ENCODE results near the gene TEKT3.

Gene TEKT3

DNA sequence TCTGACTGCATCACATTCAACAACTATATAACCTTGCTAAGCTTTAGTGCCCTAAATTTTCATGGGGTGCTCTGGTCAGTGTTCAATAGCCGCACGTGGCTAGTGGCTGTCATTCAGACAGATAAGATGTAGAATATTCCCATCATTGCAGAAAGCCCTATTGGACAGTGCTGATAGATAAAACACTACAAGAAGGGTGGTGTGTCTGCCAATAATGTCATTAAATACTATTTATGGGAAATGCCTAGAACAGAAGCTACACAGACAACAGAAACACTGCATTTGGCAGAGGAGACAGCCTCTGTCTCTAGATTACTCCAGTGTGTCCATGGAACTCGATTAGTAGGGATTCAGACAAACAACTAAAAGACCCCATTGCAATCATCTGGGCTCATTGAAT, 47.8 kb downstream of the TEKT3 start:
- no peak for DNase-seq (ENCODE audit: low read depth in 2 of 2)

DNA sequence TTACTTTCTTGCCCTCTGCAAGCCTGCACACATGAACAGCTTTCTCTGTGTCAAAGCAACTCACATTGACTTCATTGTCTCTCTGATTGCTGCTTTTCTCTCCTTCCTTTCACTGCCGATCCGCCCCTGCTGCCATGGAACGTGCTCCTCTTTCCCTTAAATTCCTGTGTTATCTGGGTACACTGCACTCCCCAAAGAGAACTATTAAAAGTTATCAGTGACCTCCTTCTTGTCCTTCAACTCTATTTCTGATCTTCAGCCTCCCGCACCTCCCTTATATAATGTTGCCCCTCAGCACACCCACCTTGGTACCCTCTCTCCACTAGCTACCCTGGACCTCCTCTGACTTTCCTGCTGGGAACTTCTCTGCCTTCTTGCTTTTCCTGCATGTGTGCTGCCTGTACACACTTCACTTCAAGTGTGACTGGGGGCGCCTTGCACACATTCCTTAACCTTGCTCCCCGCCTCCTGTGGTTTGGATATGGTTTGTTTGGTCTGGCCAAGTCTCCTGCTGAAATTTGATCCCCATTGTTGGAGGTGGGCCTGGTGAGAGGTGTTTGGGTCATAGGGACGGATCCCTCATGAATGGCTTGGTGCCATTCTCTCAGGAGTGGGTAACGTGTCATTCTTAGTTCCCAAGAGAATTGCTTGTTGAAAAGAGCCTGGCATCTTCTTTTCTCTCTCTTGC, 49.6 kb downstream of the TEKT3 start:
- DNase-seq (ENCODE audit: low read depth in 2 of 2), result no peak

DNA sequence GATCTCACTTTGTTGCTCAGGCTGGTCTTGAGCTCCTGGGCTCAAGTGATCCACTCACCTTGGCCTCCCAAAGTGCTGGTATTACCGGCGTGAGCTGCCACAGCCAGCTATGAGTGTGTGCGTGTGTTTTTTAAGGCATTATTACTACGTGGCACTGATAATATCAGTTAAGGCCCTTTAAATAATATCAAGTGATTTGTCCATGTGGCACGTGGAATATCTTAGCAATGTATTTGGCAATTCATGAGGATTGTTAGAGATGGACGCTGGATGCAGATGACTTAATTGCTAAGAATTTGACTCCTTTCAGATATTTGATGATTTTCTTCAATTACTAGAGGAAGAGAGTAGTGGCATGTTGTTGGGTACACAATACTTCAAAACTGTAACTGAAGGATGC, 50.8 kb downstream of the TEKT3 start:
- no peak for DNase-seq (ENCODE audit: low read depth in 2 of 2)

DNA sequence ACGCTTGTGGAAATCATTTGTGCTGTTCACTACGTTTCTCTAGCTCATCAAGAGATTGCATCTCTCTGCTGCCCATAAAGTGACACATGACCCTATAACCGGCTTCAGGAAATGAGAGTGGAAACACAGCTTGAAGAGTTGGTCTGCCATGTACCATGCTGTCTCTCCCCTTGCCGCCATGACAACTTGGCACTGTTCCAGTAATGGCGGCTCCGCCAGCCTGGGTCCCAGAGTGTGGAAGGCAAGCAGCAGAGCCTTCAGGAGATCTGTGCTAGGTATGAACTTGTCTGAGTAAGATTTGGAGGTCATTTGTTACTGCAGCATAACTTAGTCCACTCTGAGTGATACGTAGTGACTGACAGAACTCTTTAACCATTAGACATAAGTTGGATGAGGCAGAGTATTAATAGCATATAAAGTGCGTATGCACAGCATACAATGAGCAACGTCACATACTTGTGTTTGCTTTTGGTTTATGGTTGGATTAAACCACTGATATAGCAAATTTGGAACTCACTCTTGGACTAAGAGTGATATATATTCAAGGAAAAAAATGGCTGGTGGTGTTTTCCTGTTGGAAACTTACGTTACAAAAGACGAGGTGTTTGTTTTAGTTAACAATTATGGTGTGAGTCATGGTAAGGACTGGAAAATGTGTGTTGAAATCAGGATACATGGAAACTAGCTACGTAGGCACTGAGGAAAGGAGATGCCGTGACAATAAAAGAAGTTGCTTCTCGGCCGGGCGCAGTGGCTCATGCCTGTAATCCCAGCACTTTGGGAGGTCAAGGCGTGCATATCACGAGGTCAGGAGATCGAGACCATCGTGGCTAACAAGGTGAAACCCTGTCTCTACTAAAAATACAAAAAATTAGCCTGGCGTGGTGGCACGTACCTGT, 51.9 kb downstream of the TEKT3 start:
- DNase-seq (ENCODE audit: low read depth in 2 of 2), result no peak

DNA sequence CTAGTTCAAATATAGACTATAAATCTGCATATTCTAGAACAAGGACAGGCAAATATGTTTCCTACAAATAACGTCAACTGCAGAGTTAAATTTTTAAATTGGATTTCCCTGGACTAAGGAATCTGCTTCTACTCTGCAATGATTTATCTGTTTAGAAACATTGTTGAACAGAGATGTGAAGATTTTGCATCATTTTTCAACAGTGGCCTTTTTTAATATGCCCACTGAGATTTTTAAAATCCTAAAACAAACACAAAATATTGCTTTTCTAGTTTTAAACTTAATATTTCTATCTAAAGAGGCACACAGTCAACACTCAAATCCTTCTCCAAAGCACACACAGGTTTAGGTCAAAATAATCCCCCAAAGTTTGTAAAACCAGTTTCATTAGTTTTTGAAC, 52.5 kb downstream of the TEKT3 start:
- DNase-seq (ENCODE audit: low read depth in 2 of 2), result no peak

DNA sequence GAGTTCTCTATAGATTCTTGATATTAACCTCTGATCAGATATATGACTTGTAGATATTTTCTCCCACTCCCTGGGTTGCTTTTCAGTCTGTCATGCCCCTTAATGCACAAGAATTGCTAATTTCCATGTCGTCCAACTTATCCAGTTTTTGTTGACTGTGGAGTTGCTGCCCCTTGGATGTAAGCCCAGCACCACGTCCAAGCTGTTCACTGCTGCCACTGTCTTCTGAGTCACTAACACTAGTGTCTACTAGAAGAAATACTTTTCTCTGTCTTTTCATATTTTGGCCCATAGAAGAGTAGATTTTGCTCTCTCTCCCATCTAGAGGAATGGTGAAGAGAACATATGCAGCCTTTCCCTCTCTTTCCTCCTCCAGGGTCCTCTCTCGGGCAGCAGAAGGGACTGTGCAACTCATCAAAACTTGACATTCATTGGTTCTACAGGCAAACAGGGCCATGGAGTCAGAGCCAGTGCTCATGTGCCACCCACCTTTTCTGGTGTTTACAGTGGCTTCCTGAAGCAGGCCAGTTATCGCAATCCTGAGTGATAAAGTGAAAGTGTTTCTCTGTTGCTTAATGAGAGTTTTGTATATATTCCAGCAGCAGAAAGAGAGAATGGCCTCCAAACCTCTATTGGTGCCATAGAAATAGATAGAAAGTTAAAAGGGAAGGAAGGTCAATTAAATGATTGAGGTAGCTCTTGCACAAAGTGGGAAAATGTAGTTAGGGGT, 53.7 kb downstream of the TEKT3 start:
- no peak for DNase-seq (ENCODE audit: low read depth in 2 of 2)

DNA sequence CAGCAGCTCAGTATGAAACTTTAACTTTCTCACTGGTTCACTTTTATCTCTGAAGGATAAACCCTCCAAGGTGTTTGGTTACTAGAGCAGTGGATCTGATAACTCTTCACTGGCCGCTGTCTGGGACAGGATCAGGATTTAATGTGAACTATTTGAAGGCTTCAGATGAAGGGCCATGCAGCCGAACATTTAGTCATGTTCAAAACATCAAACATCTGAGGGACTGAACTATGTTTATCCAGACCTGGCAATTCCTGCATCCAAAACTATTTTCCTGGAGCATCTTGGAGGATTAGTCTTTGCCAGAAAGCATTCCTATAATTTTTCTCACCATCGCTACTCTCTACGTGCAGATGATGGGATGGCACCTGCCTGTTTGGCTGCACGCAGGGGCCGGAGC, 55.9 kb downstream of the TEKT3 start:
- no peak for DNase-seq (ENCODE audit: low read depth in 2 of 2)

DNA sequence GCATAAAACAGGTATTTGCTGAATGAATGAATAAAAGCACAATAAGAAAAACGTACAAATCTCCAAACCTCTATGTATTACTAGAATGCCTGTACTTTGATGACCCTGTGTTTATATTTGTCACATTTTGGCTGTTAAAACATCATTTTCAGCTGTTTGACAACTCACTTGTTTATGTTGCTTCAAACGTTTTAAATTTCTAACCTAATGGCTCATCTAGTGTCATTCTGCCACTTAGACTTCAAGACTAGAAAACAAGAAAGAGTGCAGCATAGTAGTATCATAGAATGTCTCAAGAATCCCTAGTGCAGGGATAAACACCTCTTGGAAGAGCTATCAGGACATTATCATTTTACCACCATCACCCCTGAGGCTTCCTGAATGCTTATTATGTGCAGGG, 56.9 kb downstream of the TEKT3 start:
- DNase-seq (ENCODE audit: low read depth in 2 of 2), result no peak

DNA sequence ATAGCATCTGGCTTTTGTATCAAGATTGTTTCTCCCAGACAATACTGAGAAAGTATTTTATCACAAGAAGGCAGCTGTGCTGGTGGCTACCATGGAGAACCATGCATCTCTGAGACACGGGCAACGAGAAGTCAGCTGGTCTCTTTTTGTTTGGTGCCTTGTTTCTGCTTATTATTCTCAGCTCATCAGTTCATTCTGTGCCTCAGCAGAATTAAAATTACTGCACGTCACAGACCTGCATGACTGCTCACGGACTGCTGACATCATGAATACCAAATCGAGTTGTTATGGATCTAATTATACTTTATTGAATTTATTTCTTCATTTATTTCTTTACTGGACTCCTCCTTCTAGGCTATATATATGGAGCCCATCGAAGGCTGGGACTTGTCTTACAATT, 57.3 kb downstream of the TEKT3 start:
- DNase-seq (ENCODE audit: low read depth in 2 of 2), result no peak

DNA sequence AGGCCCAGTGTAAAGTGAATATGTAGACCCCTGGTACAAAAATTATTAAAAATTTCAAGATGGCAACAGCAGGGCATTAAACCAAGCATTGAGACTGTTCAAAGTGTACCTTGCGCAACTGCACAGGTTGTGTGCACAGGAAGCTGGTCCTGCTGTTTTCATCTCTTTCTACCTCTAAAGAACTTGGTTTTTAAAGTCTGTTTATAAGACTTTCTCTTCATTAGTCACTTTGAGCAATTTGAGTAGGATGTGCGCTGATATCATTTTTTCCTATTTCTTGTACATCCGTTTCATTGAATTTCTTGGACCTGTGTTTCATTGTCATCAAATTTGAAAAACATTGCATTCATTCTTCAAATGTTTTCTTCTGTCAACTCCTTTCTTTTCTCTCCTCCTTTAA, 59.5 kb downstream of the TEKT3 start:
- no peak for DNase-seq (ENCODE audit: low read depth in 2 of 2)

DNA sequence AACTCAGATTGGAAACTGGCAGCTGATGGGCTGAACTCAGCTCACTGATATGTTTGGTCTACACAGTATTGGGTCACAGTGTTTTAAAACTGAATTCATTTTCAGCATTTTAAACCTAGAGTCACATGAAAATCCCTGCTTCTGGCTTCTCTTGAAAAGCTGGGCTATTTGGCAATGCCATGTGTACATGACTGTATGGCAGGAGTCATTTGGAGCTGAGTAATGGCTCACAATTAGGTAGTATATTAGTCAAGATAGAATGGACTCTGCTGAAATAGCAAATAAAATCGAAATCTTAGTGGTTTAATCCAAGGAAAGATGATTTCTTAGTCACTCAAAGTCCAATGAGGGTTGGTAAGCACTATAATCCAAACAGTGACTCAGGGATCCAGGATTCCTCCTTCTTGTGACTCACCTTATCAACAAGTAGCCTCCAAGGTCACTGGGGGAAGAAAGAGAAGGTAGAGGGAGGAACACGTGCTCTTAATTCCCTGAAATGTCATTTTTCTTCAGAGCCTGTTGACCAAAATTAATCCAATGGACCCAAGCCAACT, 62.4 kb downstream of the TEKT3 start:
- no peak for DNase-seq (ENCODE audit: low read depth in 2 of 2)

DNA sequence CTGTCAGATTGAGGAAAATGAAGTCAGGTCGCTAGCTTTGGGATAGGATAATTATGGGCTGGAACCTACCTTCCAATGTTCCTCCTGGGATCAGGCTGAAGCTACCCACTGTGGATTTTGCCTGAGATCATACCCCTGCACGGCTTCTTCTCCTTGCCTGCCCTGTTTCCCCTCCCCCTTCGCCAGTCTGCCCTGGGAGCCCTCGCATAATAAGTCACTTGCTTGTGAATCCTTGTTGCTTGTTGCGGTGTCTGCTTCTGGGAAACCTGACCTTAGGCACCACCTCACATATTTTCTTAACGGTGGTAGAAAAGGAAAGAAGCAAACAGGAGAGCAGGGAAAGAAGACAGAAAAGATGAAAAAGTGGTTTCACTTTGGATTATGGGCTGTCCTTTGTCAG, 63.0 kb downstream of the TEKT3 start:
- no peak for DNase-seq (ENCODE audit: low read depth in 2 of 2)

DNA sequence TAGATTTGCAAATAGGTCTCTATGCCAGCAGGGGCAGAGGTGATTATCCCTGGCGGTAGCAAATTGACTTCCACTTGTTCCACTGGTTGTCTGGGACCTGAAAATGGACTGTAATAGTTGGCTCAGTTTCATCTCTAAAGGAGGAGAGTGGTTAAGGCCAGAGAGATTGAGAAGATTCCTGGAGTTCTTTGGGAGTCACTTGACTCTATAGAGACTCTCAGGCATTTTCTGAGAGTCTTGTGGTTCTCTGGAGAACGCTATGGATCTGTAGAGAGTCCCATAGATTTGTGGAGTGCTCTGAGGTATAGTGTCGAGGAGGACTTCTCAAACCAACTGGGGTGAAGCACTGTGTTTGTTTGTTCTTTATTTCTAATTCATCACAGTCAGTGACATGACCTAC, 67.4 kb downstream of the TEKT3 start:
- DNase-seq (ENCODE audit: low read depth in 2 of 2), result no peak

DNA sequence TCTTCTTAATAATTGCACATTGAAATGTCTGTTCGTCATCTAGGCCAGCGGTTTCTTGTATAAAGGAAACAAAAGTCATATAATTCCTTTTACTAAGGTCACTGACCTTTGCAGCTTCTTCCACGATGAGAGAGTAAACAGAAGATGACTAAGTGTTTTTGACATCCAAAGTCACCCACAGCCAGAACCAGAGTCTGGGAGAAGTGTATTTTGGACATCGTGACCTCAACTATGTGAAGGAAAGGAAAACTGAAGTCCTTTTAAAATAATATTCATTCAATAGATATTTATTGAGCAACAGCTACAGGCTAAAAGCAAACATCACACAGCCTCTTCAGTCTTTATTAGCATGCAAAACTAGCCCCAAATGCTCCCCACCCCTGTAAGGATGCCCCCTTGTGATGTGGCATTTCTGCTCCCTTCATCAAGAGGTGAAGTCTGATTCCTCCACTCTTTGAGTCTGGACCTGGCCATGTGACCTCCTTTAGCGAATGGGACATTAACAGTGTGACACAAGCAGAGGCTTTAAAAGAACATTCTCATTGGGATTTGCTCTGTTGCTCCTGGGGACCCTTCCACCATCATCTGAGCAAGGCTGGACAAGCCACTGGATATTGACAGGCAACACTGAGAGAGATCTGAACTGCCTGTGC, 68.1 kb downstream of the TEKT3 start:
- DNase-seq (ENCODE audit: low read depth in 2 of 2), result no peak

DNA sequence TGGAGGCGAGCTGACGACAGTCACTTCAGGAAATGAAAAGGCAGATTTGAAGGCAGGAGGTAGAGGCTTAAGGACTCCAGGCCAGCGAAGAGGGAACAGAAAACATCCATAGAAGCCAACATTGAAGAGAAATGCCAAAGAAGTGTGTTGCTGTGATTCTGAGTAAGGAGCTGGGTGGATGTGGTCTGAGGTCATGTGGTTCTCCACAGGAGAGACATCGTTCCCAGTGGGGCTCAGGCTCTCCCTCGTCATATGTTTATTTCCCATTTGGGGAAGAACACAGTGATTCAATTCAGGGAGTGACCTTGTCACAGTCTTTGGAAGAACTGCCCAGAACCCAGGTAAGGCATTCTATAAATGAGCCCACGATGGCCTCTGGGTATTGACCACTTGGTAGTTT, 69.7 kb downstream of the TEKT3 start:
- no peak for DNase-seq (ENCODE audit: low read depth in 2 of 2)

DNA sequence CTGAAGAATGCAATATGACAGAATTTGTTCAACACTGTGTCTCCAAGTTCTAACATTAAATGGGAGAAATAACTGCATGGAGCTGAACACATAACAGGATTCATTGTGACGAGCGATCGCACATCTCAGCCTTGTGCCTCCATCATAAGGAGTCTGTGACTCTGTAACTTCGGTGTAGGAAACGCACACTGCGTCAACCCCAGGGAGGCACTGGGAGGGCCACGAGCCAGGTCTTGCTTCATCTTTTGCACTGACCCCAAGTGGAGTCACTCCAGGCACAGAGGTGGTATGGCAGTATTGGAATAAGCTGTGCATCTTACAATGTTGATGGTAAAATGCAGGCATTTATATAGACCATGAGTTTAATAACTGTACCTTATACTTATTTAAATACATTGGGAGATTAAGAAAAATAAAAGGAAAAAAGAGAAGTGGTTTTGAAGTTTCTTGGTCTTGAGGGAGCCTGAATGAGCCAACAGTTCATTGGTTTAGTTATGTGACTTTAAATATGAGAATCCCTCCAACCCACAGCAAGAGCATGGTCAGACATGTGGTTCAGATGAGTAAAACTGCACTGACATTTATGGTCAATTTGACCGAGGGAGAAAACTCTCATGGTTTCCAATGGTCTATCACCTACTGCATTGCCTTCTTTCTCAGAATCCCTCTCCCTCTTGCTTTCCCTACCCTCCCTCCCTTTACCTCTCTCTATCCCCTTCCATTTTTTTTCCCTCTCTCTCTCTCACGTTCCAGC, 70.6 kb downstream of the TEKT3 start:
- DNase-seq (ENCODE audit: low read depth in 2 of 2), result no peak

DNA sequence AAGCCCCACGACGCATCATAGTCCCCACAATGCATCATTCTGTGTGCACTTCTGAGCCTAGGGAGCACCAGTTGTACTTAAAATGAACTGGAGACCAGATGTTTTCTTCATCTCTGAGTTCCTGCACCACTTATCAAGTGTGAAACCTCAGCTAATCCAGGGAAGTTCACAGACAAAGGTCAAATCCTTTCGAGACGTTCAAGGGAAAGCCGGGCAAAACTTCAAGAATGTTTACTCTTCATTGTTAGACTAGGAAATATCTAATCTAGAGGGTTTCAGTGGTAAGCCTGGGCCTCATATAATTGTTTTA, 71.7 kb downstream of the TEKT3 start:
- no peak for DNase-seq (ENCODE audit: low read depth in 2 of 2)

DNA sequence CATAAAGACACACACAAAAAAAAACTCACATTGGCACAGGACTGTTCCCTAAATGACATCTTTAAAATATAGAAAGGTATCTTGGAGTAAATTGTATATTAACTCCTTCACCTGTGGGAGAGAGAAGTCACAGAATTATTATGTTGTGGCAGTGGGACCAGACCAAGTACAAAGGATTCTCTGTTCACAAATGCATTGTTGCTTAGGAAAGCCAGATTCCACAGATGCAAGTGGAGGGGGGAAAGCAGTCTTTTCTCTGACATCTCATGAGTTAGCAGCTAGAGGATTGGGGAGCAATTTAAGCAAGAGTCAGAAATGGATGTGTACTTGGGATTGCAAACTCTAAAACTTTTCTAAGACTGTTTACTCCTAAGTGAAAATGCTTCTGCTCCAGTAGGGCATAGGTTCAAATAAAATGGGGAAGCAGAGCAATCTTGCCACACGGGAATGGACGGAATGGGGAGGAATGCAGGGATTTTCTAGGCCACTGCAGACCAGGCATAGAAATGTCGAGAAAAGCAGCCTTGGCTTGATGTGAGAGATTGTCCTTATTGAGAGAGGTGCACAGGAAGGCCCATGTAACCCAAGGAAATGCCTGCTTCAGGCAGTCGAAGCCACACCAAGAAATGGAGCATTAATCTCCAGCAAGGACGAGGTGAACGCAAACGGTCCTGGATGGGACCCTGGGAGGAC, 72.2 kb downstream of the TEKT3 start:
- no peak for DNase-seq (ENCODE audit: low read depth in 2 of 2)

DNA sequence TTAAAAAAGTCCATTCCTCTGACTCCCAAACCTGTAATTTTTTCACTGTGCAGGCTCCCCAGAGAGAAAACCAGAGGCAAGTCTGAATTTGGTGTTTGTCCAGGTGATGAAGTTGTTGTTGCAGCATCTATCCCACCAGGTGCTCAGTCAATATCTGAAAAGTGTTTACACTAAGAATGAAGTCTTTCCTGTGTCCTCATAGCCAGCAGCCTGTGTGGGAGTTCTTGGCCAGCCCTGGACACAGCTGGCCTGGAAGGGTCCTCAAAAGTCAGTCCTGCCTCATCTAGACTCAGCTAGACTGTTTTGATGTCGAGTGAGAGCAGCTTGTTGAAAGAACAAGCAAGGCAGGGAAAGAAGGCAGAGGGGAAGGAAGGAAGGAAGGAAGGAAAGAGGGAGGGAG, 72.9 kb downstream of the TEKT3 start:
- DNase-seq (ENCODE audit: low read depth in 2 of 2), result no peak

DNA sequence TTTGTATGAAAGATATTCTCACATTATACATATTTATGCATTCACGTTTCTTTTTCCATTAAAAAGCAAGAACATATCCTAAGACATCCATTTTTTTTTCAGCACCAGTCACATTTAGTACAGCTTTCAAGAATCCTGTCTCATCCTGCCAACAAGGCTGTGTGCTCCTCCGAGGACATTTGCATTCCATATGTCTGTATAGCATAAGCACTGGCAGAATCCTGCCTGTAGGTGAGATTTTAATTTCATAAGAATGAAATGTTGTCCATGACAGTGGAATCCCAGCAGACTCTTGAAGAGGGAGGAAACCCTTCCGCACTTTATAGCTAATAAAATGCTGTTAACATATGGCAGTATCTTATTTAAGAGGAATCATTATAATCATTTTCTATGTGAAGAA, 73.4 kb downstream of the TEKT3 start:
- DNase-seq (ENCODE audit: low read depth in 2 of 2), result no peak
